HepG2 (cell line): ENCODE measurements around the gene DIP2C. TPM values are rescaled to one million over a fixed set of nuclear protein-coding genes. Genes with fewer than 3 reads are reported as not detected.

Experiments
- ATAC-seq: fragments of 200-7000 bp; cut with Tn5 transposase; 3 replicates; pipeline ENCODE4 v1.9.1; 2020; ENCODE audit warnings: mild to moderate bottlenecking, moderate library complexity
- BruUV-seq: library from RNA; stranded (reverse); fragments of 400-500 nt; replicated peaks from 2 replicates; lab custom pipeline; 2021; lab: Mats Ljungman, UMichigan
- CTCF ChIA-PET: fragments of 300-600 bp; formaldehyde crosslinking; extraction: SDS; loops from one replicate; lab custom pipeline; 2021; ENCODE audit warnings: low total read pairs, inconsistent platforms, low intra/inter-chr PET ratio; lab: Yijun Ruan, JAX
- POLR2A ChIA-PET: fragments of 350-600 bp; sonication (Branson Sonifier 250); formaldehyde crosslinking; loops from one replicate; lab custom pipeline; 2020; ENCODE audit warnings: antibody characterized with exemption, inconsistent platforms; lab: Yijun Ruan, JAX
- DNase-seq: peaks from one replicate; pipeline ENCODE4 v3.0.0-alpha.2; 2015; ENCODE audit warnings: low spot score
- FAIRE-seq: peaks from 3 replicates; lab custom pipeline; 2011; peaks lifted over from hg19 to GRCh38; lab: Jason Lieb, UNC
- H2AFZ ChIP-seq: one replicate; pipeline ENCODE4 v1.6.1; 2011; ENCODE audit warnings: low read length, inconsistent platforms
- H3K27ac ChIP-seq: fragments of 300-600 bp; 3 replicates; pipeline ENCODE4 v1.8.0; 2011; ENCODE audit warnings: mixed run types, mild to moderate bottlenecking, mixed read lengths, low read length, inconsistent platforms; ENCODE audit not compliant: insufficient read depth; ENCODE audit errors: extremely low read length
- H3K27me3 ChIP-seq, 2 experiments: fragments of 200-600 bp in 1 of 2; 2 replicates in 1 of 2; 3 replicates in 1 of 2; pipeline versions ENCODE4 v1.6.0 to v1.8.0; 2011; ENCODE audit warnings: low read length in 2 of 2, mild to moderate bottlenecking in 2 of 2, moderate library complexity in 2 of 2, inconsistent platforms in 1 of 2; ENCODE audit not compliant: insufficient read depth in 2 of 2, control insufficient read depth in 1 of 2
- H3K36me3 ChIP-seq, 2 experiments: fragments of 200-600 bp in 1 of 2; replicated peaks in 1 of 2; 2 replicates in 1 of 2; 3 replicates in 1 of 2; pipeline versions ENCODE4 v1.5.1 to v1.8.0; 2011; ENCODE audit warnings: low read length in 2 of 2, inconsistent platforms in 1 of 2; ENCODE audit not compliant: insufficient read depth in 2 of 2, control insufficient read depth in 1 of 2
- H3K4me1 ChIP-seq: 2 replicates; pipeline ENCODE4 v1.5.1; 2012; ENCODE audit warnings: low read length, inconsistent platforms; ENCODE audit not compliant: insufficient read depth
- H3K4me2 ChIP-seq: 2 replicates; pipeline ENCODE4 v1.6.0; 2011; ENCODE audit warnings: low read depth, low read length, inconsistent platforms
- H3K4me3 ChIP-seq, 3 experiments: fragments of 200-600 bp in 1 of 3; sonication (generic), shearing (Covaris generic) in 1 of 3; replicated peaks in 1 of 3; 2 replicates each; pipeline ENCODE4 v1.5.1; 2011 to 2016; ENCODE audit warnings: low read length in 3 of 3, inconsistent platforms in 2 of 3, low read depth in 2 of 3, mild to moderate bottlenecking in 2 of 3, control low read depth in 1 of 3, mixed read lengths in 1 of 3; ENCODE audit not compliant: insufficient read depth in 1 of 3
- H3K79me2 ChIP-seq: one replicate; pipeline ENCODE4 v1.6.1; 2011; ENCODE audit warnings: low read length, inconsistent platforms; ENCODE audit not compliant: insufficient read depth
- H3K9ac ChIP-seq: 2 replicates; pipeline ENCODE4 v1.6.0; 2011; ENCODE audit warnings: mild to moderate bottlenecking, low read depth, low read length, inconsistent platforms; ENCODE audit not compliant: insufficient read depth
- H3K9me3 ChIP-seq: 2 replicates; pipeline ENCODE4 v1.5.1; 2012; ENCODE audit warnings: mild to moderate bottlenecking, low read length
- H4K20me1 ChIP-seq: 2 replicates; pipeline ENCODE4 v1.6.0; 2011; ENCODE audit warnings: inconsistent platforms, mild to moderate bottlenecking, low read length, moderate library complexity; ENCODE audit not compliant: insufficient read depth
- ARNTL ChIP-seq: sonication (generic); formaldehyde crosslinking; IDR thresholded peaks from 2 replicates; pipeline ENCODE4 v1.4.0; 2020; ENCODE audit warnings: mild to moderate bottlenecking, missing genetic modification reagents
- KDM6A ChIP-seq: IDR thresholded peaks from 2 replicates; pipeline ENCODE4 v1.6.1; 2016; ENCODE audit warnings: low read depth
- NKX3-1 ChIP-seq: sonication (generic); formaldehyde crosslinking; IDR thresholded peaks from 2 replicates; pipeline ENCODE4 v1.5.0; 2020; ENCODE audit warnings: missing genetic modification reagents
- SPEN ChIP-seq: sonication (generic); formaldehyde crosslinking; IDR thresholded peaks from 2 replicates; pipeline ENCODE4 v1.5.1; 2020; ENCODE audit warnings: low read depth, mild to moderate bottlenecking, missing genetic modification reagents
- ZNF224 ChIP-seq: sonication (generic); formaldehyde crosslinking; IDR thresholded peaks from 2 replicates; pipeline ENCODE4 v1.5.0; 2020; ENCODE audit warnings: mild to moderate bottlenecking, missing genetic modification reagents
- WGBS: methylation state at CpG from one replicate; pipeline ENCODE4 v1.1.6; 2017; ENCODE audit warnings: low lambda C conversion rate; 5-methylcytosine and 5-hydroxymethylcytosine counted together
- in situ Hi-C: cut with HindIII; loops from 2 replicates; pipeline ENCODE4 v1.10.0; 2017; ENCODE audit warnings: low pct_unique_long_range_greater_than_20kb; ENCODE audit not compliant: extremely low pct_ligation_motif_present
- intact Hi-C: fragments of 100-400 bp; cut with micrococcal nuclease; formaldehyde crosslinking; loops from one replicate; pipeline ENCODE4 v1.10.0; 2022; ENCODE audit not compliant: unreplicated experiment
- polyA plus RNA-seq, 8 experiments: library from polyadenylated mRNA; depleted of rRNA in 3 of 8; stranded (reverse) in 7 of 8; unstranded in 1 of 8; fragments of >200 nt; fragmentation: Illumina TruSeq in 4 of 8; extraction: Trizol in 4 of 8; gene quantifications; 2 replicates each; pipeline versions ENCODE4 v1.2.1 to v1.2.3, GENCODE V29; 2011 to 2016; ENCODE audit warnings: low read depth in 4 of 8, missing spikeins in 1 of 8, mixed read lengths in 1 of 8; ENCODE audit not compliant: insufficient read depth in 1 of 8
- total RNA-seq, 5 experiments: library from RNA; depleted of rRNA; stranded (reverse); fragments of >200 nt; fragmentation: Illumina TruSeq; extraction: Trizol; gene quantifications; 2 replicates each; pipeline ENCODE4 v1.2.3, GENCODE V29; 2016; ENCODE audit warnings: low read depth in 1 of 5
- TF ChIP-seq, protein P1 (sequence below): IDR thresholded peaks from 2 replicates; pipeline ENCODE4 v1.4.0; 2020; ENCODE audit warnings: mild to moderate bottlenecking, missing genetic modification reagents
- TF ChIP-seq, protein P2 (sequence below): IDR thresholded peaks from 2 replicates; pipeline ENCODE4 v1.6.1; 2012; ENCODE audit warnings: low read depth, low read length, improper control_type of control experiment
- TF ChIP-seq, protein P3 (sequence below): sonication (generic); formaldehyde crosslinking; IDR thresholded peaks from 2 replicates; pipeline ENCODE4 v1.5.0; 2020; ENCODE audit warnings: mild to moderate bottlenecking, missing genetic modification reagents, borderline replicate concordance

DIP2C gene
- total and polyA plus RNA-seq, 2 of the 13 experiments (the other 11 are each of a cell fraction or from before 2014, with no cell fraction given): 2.2 to 2.7 TPM

DNA sequence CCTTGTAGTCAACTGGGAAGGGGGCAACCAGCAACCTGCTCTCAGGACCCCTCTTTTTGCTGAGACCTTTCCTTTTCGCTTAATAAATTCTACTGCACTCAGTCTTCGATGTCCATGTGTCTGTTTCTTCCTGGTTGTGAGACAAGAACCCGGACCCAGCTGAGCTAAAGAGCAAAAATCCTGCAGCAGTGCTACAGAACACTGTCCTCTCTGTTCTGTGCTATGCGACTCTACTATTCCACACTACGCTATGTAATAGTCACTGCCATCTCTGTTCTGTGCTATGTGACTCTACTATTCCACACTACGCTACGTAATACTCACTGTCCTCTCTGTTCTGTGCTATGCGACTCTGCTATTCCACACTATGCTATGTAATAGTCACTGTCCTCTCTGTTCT, 34.3 kb downstream of the DIP2C start (continued):
- TF ChIP-seq NKX3-1 (CRISPR knock-in tag): no peak
- no peak for TF ChIP-seq ARNTL

DNA sequence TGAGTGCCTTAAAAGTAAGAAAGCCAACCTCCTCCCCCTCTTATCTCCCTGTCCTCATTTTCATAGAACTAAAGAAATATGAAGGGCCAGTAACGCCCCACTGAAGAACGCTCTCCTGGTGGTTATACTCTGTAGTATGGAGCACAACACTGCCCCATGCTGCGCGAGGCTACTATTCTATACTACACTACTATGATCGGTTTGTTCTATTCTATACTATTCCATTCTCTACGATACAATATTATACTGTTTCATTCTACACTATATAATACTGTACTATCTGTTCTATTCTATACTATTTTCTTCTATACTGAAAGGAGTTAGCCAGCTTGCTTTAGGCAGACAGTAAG, 34.8 kb downstream of the DIP2C start:
- Histone ChIP-seq H3K4me3 (no peak overlapping the region), H3K4me2 (no peak overlapping the region), H3K4me1 (peaks cover 21% of the 10 kb centered on the region), H3K27me3 (no peaks in the 10 kb centered on the region), H3K9ac (no peak overlapping the region), H3K9me3 (no peaks in the 10 kb centered on the region), H3K79me2 (peaks cover 16% of the 10 kb centered on the region), H3K36me3 (no peaks in the 10 kb centered on the region; a peak in 1 of 5 replicates), H4K20me1 (peaks cover 4% of the 10 kb centered on the region; the same call in 1 of the 2 replicates), H2AFZ (no peak overlapping the region), H3K27ac (no peak overlapping the region)
- CTCF ChIA-PET: no interaction called here
- in situ Hi-C loops (no loop called here), intact Hi-C loops (no loop called here)
- POLR2A ChIA-PET: no interaction called here
- no peak for FAIRE-seq
- 0 out of 3 replicates have a peak, but pooled peaks have one; percentile 11 for ATAC-seq
- DNase-seq: no peak
- no TSS peak for BruUV-seq
- 93% methylated on average over 6 of the region's 6 CpGs for WGBS
- no peak for TF ChIP-seq ZNF224 (CRISPR knock-in tag)
- TF ChIP-seq SPEN: no peak
- TF ChIP-seq, protein P1, sequence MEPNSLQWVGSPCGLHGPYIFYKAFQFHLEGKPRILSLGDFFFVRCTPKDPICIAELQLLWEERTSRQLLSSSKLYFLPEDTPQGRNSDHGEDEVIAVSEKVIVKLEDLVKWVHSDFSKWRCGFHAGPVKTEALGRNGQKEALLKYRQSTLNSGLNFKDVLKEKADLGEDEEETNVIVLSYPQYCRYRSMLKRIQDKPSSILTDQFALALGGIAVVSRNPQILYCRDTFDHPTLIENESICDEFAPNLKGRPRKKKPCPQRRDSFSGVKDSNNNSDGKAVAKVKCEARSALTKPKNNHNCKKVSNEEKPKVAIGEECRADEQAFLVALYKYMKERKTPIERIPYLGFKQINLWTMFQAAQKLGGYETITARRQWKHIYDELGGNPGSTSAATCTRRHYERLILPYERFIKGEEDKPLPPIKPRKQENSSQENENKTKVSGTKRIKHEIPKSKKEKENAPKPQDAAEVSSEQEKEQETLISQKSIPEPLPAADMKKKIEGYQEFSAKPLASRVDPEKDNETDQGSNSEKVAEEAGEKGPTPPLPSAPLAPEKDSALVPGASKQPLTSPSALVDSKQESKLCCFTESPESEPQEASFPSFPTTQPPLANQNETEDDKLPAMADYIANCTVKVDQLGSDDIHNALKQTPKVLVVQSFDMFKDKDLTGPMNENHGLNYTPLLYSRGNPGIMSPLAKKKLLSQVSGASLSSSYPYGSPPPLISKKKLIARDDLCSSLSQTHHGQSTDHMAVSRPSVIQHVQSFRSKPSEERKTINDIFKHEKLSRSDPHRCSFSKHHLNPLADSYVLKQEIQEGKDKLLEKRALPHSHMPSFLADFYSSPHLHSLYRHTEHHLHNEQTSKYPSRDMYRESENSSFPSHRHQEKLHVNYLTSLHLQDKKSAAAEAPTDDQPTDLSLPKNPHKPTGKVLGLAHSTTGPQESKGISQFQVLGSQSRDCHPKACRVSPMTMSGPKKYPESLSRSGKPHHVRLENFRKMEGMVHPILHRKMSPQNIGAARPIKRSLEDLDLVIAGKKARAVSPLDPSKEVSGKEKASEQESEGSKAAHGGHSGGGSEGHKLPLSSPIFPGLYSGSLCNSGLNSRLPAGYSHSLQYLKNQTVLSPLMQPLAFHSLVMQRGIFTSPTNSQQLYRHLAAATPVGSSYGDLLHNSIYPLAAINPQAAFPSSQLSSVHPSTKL (CRISPR knock-in tag): no peak
- no peak for TF ChIP-seq KDM6A (CRISPR knock-in tag)
- TF ChIP-seq, protein P2, sequence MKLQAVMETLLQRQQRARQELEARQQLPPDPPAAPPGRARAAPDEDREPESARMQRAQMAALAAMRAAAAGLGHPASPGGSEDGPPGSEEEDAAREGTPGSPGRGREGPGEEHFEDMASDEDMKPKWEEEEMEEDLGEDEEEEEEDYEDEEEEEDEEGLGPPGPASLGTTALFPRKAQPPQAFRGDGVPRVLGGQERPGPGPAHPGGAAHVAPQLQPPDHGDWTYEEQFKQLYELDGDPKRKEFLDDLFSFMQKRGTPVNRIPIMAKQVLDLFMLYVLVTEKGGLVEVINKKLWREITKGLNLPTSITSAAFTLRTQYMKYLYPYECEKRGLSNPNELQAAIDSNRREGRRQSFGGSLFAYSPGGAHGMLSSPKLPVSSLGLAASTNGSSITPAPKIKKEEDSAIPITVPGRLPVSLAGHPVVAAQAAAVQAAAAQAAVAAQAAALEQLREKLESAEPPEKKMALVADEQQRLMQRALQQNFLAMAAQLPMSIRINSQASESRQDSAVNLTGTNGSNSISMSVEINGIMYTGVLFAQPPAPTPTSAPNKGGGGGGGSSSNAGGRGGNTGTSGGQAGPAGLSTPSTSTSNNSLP: no peak
- TF ChIP-seq, protein P3, sequence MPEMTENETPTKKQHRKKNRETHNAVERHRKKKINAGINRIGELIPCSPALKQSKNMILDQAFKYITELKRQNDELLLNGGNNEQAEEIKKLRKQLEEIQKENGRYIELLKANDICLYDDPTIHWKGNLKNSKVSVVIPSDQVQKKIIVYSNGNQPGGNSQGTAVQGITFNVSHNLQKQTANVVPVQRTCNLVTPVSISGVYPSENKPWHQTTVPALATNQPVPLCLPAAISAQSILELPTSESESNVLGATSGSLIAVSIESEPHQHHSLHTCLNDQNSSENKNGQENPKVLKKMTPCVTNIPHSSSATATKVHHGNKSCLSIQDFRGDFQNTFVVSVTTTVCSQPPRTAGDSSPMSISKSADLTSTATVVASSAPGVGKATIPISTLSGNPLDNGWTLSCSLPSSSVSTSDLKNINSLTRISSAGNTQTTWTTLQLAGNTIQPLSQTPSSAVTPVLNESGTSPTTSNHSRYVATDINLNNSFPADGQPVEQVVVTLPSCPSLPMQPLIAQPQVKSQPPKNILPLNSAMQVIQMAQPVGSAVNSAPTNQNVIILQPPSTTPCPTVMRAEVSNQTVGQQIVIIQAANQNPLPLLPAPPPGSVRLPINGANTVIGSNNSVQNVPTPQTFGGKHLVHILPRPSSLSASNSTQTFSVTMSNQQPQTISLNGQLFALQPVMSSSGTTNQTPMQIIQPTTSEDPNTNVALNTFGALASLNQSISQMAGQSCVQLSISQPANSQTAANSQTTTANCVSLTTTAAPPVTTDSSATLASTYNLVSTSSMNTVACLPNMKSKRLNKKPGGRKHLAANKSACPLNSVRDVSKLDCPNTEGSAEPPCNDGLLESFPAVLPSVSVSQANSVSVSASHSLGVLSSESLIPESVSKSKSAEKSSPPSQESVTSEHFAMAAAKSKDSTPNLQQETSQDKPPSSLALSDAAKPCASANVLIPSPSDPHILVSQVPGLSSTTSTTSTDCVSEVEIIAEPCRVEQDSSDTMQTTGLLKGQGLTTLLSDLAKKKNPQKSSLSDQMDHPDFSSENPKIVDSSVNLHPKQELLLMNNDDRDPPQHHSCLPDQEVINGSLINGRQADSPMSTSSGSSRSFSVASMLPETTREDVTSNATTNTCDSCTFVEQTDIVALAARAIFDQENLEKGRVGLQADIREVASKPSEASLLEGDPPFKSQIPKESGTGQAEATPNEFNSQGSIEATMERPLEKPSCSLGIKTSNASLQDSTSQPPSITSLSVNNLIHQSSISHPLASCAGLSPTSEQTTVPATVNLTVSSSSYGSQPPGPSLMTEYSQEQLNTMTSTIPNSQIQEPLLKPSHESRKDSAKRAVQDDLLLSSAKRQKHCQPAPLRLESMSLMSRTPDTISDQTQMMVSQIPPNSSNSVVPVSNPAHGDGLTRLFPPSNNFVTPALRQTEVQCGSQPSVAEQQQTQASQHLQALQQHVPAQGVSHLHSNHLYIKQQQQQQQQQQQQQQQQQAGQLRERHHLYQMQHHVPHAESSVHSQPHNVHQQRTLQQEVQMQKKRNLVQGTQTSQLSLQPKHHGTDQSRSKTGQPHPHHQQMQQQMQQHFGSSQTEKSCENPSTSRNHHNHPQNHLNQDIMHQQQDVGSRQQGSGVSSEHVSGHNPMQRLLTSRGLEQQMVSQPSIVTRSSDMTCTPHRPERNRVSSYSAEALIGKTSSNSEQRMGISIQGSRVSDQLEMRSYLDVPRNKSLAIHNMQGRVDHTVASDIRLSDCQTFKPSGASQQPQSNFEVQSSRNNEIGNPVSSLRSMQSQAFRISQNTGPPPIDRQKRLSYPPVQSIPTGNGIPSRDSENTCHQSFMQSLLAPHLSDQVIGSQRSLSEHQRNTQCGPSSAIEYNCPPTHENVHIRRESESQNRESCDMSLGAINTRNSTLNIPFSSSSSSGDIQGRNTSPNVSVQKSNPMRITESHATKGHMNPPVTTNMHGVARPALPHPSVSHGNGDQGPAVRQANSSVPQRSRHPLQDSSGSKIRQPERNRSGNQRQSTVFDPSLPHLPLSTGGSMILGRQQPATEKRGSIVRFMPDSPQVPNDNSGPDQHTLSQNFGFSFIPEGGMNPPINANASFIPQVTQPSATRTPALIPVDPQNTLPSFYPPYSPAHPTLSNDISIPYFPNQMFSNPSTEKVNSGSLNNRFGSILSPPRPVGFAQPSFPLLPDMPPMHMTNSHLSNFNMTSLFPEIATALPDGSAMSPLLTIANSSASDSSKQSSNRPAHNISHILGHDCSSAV (CRISPR knock-in tag): no peak
